Neural progenitor cell (in vitro differentiated cells): ENCODE results near the gene ANXA2R.
A peak's percentile ranks its signal among the peaks of the same experiment; 100 is the strongest.

ENCODE experiments used
- EZH2phosphoT487 ChIP-seq: fragments of 200-600 bp; sonication (generic); IDR thresholded peaks from 2 replicates; pipeline ENCODE4 v1.6.1; 2017; ENCODE audit warnings: antibody characterized with exemption
- TF ChIP-seq, protein P1 (sequence below): fragments of 200-600 bp; sonication (generic); IDR thresholded peaks from 2 replicates; pipeline ENCODE4 v1.5.1; 2017; ENCODE audit warnings: antibody characterized with exemption, mild to moderate bottlenecking

DNA sequence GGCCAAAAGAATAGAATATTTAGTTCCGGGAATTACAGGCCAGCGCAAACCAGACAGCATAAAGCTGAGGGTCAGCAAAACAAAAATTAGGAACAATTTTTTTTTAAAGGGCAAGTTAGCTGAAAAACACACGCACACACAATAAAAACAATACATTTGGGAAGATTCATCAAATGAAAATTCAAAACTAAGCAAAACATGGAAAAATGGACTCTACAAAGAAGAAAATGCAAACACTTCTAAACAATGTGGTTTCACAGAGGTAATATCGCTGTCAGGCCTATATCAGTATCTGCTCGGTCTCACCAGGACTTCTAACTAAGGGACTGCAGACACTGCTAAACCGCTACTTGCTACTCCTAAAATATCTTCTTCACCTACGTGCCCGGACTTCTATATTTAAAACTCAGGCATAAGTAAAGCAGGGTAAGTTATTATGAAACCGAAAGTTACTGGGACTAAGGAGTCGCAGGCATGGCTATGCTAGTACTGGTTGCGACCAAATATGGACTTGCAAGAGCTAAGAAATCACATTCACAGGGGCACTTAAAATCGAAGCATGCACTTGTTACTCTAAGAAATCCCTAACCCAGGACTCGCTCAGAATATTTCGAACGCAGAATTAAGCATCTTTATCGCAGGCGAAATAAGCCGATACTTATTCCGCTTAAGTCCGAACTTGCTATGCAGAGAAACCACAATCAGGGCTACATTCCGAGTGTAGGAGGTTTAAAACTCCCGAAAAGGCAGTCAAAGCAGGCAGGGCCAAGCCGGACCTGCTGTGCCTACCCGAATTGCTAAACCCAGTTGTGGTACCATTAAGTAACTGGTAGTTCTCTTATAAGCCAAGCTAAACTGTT lies 2.3 kb downstream of the ANXA2R start:
- TF ChIP-seq, protein P1, sequence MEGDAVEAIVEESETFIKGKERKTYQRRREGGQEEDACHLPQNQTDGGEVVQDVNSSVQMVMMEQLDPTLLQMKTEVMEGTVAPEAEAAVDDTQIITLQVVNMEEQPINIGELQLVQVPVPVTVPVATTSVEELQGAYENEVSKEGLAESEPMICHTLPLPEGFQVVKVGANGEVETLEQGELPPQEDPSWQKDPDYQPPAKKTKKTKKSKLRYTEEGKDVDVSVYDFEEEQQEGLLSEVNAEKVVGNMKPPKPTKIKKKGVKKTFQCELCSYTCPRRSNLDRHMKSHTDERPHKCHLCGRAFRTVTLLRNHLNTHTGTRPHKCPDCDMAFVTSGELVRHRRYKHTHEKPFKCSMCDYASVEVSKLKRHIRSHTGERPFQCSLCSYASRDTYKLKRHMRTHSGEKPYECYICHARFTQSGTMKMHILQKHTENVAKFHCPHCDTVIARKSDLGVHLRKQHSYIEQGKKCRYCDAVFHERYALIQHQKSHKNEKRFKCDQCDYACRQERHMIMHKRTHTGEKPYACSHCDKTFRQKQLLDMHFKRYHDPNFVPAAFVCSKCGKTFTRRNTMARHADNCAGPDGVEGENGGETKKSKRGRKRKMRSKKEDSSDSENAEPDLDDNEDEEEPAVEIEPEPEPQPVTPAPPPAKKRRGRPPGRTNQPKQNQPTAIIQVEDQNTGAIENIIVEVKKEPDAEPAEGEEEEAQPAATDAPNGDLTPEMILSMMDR: no peak
- TF ChIP-seq EZH2phosphoT487: peak; percentile 3
